Activated CD8-positive, alpha-beta memory T cell treated with anti-CD3 and anti-CD28 coated beads for 48 hours (primary cell): Measurements from ENCODE around the gene ZBTB7B.

Experiments
- DNase-seq, 3 experiments: peaks; one replicate each; pipeline ENCODE4 v3.0.0-alpha.2; 2020; ENCODE audit warnings: low read depth in 2 of 3, low spot score in 2 of 3

ZBTB7B gene

DNA sequence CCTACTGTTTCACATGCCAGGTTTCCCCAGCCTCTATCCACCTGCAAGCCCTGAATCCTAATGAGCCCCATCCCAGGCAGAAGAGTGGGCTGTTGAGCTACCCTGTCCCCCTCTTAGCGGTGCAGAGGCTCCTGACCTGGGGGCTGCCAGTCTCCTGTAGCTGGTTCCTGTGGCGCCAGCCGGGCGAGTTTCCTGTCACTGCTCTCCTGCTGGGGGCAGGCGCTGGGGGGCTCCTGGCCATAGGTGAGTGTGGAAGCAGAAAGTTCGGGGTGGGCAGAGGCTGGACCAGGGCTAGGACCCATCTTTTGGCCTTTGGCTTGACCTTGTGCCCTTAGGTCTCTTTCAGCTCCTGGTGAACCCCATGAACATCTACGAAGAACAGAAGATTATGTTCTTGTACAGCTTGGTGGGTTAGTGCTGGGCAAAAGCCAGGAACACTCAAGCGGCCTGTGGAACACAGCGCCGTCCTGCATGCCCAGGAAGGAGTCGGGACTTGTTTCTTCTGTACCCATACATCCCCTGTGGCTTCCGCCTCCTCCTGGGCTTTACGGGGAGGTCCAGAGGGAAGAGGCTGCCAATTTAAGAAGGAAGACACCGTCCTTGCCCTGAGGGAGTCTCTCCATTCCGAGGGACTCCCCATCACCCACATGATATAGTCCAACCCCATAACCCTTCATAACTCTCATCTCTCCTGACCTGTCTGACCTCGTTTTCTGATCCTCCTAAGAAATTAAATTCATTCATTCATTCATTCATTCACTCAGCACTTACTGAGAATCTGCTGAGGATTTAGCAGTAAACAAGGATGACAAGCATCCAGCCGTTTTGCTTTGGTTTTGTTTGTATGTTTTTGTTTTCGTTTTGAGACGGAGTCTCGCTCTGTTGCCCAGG, 32.0 kb downstream of the ZBTB7B start:
- DNase-seq, result no peak

DNA sequence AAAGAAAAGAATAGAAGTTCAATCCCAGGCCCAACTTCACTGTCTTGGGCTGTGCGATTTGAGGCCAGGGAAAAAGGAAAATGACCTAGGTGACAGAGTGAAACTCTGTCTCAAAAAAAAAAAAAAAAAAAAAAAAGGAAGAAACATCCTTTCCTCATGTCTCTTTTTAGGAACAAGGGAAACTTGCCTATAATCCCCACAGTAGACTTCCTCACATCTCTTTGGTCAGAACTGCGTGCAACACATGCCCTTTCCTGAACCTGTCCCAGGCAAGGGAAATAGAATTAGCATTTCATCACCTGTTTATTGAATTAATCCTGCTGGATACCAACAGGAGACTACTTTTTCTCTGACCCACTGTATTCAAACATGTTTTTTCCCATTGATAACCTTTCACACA, 33.3 kb downstream of the ZBTB7B start:
- no peak for DNase-seq

DNA sequence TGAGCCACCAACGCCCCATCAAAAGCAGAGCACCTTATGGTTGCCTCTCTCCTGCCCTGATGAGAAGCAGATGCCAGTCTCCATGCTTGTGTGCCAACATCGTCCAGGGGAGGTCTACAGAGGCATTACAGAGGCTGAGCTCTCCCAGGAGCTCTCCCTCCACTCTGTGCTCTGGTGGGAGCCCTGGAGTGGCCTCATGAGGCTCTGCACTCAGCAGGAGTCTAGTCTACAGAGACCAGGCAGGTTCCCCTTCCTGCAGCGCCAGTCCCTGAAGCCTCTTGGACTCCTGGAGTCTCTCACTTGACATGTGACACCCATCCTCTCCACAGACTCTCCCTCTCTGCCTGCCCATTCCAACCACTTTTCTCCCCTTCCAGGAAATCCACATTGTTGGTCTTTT, 34.4 kb downstream of the ZBTB7B start:
- no peak for DNase-seq

DNA sequence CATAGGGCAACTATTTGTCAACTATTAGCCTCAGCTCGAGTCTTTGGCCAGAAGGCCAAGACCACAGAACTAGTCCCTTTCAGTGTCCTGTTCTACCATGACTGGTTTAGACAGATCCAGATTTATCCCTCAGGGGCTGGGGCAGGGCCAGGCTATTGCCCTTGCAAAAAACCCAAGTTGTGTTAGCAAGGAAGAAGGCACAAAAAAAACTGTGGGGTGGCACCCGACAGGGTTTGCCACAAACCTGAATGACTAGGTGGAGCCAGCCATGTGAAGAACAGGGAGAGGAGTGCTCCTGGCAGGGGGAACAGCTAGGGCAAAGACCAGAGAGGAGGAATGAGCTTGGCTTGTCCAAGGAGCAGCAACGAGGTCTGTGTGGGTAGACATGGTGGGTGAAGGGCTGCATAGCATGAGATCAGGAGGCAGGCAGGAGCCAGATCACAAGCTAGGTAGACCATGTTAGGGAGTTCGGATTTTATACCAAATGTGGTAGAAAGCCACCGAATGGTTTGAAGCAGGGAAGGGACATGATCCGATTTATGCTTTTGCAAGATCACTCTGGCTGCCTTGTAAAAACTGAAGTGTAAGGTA, 35.3 kb downstream of the ZBTB7B start:
- DNase-seq, result no peak

DNA sequence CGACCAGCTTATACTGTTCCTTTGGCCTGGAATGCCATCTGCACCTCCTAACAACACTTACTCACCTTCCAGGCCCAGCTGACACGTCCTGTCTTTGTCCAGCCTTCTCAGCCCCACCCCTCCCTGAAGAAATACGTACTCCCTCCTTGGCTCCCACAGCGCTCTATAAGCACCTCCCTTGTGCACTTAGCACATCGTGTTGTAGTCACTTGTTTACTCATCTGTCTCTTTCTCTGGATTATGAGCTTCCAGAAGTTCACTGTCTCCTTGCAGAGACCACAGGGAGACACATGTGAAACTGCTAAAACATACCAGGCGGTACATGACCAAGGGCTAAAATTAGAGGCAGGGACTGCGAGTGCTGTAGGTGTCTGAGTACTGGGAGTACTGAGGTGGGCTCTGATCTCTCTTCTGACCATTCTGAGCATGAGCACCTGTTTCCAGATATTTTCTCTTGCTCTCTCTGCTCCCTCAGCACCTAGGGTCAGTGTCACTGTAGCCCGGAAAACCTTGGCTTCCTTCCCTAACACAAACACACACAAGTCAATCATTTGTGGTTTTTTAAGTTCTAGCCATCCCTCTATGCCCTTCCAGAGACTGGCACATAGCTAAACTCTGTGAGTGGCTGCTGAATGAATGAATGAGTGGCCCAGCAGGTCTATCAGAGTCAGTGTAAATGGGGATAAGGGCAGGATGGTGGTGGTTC, 36.2 kb downstream of the ZBTB7B start:
- no peak for DNase-seq

DNA sequence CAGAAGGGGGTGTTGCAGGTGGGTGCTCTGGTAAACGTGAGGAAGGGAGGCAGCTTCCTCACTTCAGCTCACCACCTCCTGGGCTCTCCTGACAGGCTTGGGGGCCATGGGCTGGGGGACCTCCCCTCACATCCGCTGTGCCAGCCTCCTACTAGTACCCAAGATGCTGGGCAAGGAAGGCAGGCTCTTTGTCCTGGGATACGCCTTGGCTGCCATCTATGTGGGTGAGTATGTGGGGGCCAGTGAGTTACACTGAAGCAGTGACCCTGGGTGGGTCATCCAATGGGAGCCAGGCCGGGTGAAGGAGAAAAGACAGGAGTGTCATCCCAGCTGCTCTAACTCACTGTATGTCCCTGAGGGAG, 36.7 kb downstream of the ZBTB7B start:
- no peak for DNase-seq

DNA sequence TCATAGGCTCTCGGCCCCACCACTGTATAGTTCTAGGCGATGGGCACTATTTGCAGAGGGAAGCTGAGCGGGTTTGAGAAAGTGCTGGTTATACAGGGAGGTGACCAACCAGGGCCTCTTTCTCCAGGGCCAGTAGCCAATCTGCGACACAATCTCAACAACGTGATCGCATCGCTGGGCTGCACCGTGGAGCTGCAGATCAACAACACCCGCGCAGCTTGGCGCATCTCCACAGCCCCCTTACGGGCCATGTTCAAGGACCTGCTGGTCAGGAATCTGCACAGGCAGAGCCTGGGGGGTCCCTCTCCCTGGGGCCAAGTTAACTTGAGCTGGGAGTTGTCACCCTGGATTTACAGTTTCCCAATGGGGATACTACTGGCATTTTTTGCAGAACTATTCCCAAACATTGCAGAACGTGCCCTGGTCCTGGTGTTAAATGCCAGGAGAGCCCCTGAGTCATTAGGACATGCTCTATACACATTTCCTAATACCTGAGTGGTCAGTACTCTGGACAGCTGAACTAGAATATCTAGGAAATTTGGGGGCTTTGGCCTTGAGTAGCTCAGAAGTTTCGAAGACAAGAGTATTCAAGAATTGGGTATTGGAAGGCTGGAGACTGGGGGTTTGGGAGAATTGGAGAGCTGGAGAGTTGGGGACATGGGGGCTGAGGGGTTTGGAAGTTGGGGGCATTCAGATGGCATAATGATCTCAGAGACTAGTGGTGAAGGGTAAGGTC, 37.9 kb downstream of the ZBTB7B start:
- no peak for DNase-seq

DNA sequence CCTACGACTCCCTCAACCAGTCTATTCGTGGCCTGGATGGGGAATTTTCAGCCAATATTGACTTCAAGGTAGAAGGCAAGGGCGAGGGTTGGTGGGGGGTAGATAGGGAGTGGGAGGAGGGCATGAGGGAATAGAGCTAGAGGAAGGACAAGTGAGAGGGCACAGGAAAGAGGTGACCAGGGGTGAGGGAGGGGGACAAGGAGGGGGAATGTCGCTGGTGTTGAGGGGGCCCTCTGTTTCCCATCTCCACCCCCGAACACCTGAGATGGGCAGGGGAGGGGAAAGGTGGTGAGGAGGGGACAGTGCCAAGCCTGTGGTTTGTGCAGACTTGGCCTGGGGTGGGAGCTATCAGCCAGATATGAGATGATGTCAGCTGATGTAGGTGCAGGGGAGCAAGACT, 40.2 kb downstream of the ZBTB7B start:
- no peak for DNase-seq

DNA sequence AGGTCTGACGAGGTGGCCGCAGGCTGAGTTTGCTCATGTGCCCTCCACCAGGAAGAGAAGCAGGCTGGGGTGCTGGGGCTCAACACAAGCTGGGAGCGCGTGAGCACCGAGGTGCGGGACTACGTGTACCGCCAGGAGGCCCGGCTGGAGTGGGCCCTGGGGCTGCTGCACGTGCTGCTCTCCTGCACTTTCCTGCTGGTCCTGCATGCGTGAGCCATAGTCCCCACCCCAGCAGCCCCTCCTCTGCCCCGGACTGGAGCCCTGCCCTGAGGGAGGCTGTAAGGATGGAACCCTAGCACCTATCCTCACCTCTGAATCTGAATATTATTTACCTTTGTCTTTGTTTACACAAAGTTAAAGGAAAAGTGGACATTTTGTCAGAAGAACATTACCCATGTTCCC, 40.7 kb downstream of the ZBTB7B start:
- DNase-seq, result no peak

DNA sequence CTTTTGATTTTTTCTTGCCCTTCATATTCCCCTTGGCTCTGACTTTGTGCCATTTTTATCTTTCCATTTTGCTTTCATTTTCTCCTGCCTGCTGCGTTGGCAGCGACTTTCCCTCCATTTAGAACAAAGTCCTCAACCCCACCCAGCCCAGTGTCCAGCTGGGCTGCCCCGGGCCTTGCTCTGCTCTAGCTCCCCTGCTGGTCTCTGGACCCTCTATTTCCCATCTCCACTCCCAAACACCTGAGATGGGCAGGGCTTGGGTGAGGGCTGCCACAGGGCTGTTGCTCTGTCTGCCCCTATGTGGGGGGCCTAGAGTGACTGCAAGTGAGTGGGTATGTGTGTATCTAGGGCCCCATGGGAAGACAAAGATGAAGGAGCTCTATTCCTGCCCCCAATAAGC, 41.2 kb downstream of the ZBTB7B start:
- DNase-seq, result no peak

DNA sequence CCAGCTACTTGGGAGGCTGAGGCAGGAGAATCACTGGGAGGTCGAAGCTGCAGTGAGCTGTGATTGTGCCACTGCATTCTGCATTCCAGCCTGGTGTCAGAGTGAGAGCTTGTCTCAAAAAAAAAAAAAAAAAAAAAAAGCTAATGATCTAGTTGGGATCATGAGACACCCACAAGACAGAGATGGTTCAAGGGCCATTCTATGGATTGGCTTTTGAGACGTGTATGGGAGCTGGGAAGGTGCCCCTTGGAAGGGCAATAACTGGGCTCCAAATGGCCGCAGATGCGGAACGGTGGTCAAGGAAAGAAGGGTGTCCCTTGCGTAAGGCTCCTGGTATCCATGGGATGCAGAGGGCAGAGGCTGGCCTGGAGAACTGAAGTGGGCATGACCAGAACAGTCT, 41.8 kb downstream of the ZBTB7B start:
- DNase-seq, result no peak

DNA sequence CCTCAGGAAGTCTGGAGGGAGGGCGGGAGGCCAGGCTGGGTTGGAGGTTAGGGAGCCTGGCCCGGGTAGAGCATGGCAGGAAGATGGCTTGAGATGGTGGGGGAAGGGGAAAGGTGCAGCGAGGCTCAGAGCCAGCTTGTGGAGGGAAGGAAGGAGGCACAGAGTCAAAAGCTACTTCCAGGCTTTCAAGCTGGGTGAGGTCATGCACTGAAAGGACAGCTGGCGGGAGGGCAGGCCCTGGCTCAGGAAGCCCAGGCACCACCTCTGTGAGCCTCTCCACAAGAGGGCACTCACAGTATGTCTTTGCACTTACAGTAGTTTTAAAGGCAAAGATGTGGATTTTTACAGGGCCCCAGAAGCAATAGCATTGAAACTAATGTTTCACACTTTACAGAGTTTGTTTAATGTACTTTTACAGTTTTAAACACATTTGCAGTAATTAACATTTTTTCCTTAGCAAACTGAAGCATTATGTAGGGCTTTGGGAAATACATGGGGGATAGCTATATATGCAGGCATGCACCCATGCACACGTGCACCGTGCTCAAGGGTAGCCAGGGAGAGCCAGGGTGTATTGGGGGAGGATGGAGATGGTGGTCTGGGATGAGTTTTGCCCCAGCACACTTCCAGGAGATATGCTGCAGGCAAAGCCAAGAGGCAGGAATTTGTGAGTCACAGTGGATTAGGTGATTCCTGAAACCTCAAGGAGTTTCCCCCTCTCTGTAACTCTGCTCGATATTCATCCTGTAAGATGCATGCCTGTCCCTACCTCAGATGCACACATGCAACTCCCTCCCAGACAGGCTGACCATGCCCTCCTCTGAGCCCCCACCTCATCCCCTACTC, 42.4 kb downstream of the ZBTB7B start:
- no peak for DNase-seq

DNA sequence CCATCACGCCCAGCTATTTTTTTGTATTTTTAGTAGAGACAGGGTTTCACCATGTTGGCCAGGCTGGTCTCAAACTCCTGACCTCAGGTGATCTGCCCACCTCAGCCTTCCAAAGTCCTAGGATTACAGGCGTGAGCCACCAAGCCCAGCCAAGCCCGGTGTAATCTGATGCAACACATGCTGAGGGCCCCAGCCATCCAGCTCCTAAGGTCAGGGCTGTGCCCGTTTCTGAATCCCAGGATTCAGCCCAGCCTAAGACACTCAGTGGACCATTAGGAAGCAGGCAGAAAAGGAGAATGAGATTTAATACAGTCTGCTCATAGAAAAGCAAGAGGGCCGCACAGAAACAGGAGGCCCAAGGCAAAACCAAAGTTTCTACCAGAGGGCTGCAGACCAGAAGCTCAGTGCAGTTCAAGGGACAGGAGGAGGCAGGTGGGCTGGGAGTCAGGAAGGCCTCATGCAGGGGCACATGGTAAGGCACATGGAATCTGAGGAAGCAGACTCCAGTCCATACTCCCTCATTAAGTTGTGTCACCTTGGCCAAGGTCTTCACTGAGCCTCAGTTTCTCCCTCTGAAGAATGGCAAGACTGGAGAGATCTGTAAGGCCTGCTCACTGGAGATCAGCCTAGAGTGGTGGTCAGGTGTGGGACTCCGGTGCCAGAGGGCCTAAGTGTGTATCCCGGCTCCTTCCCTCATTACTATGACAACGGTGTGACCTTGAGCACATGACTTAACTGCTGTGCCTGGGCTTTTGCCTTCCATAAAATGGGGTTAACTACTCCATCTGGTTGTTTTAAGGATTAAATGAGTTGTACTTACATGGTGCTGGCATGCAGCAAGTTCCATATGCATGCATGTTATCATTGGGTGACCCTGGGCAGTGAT, 46.1 kb downstream of the ZBTB7B start:
- no peak for DNase-seq

DNA sequence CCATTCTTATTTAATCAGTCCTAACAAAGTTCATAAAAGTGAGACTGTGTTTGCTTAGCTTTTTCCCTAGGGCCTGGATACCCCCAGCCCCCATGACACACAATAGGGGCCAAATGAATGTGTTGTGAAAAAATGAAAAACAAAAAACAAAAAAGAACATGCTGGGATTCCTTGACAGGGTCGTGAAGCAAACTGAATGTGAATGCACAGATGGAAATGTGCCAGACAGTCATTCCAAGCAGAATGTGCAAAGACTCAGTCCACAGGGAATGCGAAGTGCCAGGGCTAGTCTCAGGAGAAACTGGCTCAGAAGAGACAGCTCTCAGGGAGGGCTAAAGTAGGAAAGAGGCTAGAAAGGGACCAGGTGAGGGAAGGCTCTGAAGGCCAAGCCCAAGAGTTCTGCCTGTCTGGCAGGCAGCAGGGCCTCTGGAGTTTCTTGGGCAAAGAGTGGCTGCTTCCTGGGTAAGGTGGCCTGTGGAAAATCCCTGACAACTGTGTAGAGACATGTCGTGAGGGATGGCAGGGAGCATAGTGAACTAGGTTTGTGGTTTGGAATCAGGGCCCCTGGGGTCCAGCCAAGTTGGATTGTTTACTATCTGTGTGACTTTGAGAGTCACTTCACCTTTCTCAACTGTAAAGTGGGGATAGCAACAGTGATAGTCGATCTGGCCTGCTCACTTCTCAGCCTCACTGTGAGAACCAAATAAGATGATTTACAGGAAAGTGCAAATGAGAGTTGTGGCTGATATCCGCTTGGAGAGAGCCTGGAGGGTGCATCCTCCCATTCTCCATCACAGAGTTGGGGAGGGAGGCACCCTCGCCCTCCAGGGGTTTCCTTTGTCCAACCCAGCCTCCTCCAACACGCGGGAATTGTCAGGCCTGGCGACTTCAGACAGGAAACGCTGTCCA, 47.3 kb downstream of the ZBTB7B start:
- no peak for DNase-seq

DNA sequence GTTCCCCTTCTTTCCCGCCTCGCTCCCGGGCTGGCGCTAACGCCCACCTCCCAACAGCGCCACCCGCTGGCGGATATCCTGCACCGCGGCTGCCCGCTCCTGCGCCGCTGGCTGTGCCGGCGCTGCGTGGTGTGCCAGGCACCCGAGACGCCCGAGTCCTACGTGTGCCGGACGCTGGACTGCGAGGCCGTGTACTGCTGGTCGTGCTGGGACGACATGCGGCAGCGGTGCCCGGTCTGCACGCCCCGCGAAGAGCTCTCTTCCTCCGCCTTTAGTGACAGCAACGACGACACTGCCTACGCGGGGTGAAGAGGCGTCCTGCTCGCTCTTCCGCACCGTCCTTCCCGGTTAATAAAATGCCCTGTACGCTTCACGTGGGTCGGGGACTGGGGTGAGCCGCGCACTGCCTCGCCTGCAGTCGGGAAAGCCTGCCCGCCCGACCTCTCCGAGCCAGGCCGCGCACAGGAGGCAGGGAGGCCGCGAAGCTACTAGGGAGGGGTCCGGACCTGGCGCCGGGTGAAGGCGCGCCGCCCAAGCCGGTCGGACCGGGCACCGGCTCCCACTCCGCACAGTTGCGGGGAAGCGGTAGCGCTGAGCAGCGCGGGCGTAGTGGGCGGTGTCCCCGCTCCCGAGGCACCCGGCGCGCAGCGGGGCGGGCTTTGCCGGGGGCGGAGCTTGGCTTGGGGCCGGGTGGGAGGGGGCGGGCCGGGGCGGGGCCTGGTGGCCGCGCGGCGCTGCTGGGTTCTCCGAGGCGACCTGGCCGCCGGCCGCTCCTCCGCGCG, 48.1 kb downstream of the ZBTB7B start, which contains the start of gene ADAM15:
Gene ADAM15, plus strand, starts transcription at position 757 of the 782 bp plus-strand sequence. CDS start 71 bp downstream, outside the sequence.
- DNase-seq, result peak in 2 of 3 experiments; percentile 65 to 69

DNA sequence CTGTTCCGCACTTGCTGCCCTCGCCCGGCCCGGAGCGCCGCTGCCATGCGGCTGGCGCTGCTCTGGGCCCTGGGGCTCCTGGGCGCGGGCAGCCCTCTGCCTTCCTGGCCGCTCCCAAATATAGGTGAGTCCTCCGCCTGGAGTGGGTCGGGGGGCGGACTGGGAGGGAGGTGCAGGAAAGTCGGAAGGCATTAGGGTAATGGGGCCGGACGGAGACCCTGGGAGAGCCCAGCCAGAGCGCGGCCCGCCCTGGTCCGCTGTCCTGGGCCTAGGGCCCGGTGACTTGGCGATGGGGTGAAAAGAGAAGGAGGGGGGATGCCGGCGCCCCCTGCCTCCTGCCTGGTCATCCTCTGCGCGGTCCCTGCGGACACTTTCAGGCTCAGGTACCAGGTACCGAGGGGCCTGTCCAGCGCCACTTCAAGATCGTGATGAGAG, 48.8 kb downstream of the ZBTB7B start:
- DNase-seq, result no peak

DNA sequence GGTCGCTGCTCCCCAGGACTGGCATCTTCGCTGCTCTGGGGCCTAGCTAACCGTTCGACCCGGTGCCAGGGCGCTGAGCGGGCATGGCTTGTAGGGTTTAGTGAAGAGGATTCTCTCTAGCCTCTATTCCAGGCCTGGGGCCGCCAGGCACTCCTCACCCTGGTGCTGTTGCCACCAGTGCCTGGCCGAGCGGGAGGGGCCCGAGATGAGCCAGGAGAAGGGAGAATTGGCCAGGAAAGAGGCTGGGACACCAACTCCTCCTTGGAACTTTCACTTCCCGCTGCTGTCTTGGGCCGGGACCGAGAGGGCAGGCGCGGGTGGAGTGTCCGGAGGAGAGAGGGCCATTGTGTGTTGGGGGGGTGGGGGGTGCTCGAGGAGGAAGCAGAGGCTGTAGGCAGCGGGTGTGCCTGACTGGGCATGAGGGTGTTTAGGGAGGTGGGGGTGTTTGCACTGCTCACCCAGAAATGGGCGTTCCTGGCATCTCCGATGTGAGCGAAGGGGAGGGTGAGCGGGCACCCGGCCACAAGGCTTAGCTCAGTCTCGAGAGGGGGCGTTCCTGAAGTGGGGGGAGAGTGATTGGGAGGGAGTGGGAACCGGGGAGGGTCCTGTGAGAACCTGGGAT, 49.3 kb downstream of the ZBTB7B start:
- no peak for DNase-seq
